Neural progenitor cell (in vitro differentiated cells): ENCODE measurements around the gene STRN4. TPM values are rescaled to one million over a fixed set of nuclear protein-coding genes. Genes with fewer than 3 reads are reported as not detected.

Experiments used
- DNase-seq: peaks from one replicate; pipeline ENCODE4 v3.0.0-alpha.2; 2016; ENCODE audit warnings: low spot score
- H2AFZ ChIP-seq: fragments of 200-600 bp; sonication (generic); replicated peaks from 2 replicates; pipeline ENCODE4 v1.6.1; 2016; ENCODE audit warnings: antibody characterized with exemption
- H3F3A ChIP-seq: fragments of 200-600 bp; sonication (generic); 2 replicates; pipeline ENCODE4 v1.6.1; 2016; ENCODE audit warnings: antibody characterized with exemption, low read depth
- H3K27ac ChIP-seq: fragments of 200-600 bp; sonication (generic); 2 replicates; pipeline ENCODE4 v1.5.1; 2016; ENCODE audit warnings: mild to moderate bottlenecking
- H3K27me3 ChIP-seq: fragments of 200-600 bp; sonication (generic); 2 replicates; pipeline ENCODE4 v1.6.1; 2016; ENCODE audit warnings: mild to moderate bottlenecking, moderate library complexity
- H3K36me3 ChIP-seq: fragments of 200-600 bp; sonication (generic); 2 replicates; pipeline ENCODE4 v1.5.1; 2016
- H3K4me1 ChIP-seq: fragments of 200-600 bp; sonication (generic); 2 replicates; pipeline ENCODE4 v1.6.1; 2016; ENCODE audit warnings: mixed run types
- H3K4me2 ChIP-seq: fragments of 200-600 bp; sonication (generic); 2 replicates; pipeline ENCODE4 v1.6.1; 2016
- H3K4me3 ChIP-seq: fragments of 200-600 bp; sonication (generic); 2 replicates; pipeline ENCODE4 v1.5.1; 2016
- H3K79me2 ChIP-seq: fragments of 200-600 bp; sonication (generic); 2 replicates; pipeline ENCODE4 v1.6.1; 2016; ENCODE audit warnings: low read depth
- H3K9ac ChIP-seq: fragments of 200-600 bp; sonication (generic); 2 replicates; pipeline ENCODE4 v1.6.1; 2016
- H3K9me3 ChIP-seq: fragments of 200-600 bp; sonication (generic); 2 replicates; pipeline ENCODE4 v1.5.1; 2016; ENCODE audit warnings: low read depth
- H4K20me1 ChIP-seq: fragments of 200-600 bp; sonication (generic); 2 replicates; pipeline ENCODE4 v1.6.1; 2016; ENCODE audit warnings: low read depth
- H3K27ac Mint-ChIP-seq: 3 replicates; pipeline ENCODE4 v1.8.0; 2021; ENCODE audit warnings: mixed read lengths
- H3K27me3 Mint-ChIP-seq: 2 replicates; pipeline ENCODE4 v1.8.0; 2022; ENCODE audit warnings: low read depth, mild to moderate bottlenecking, inconsistent platforms, moderate library complexity, mixed read lengths; ENCODE audit not compliant: insufficient read depth
- H3K36me3 Mint-ChIP-seq: 3 replicates; pipeline ENCODE4 v1.8.0; 2021; ENCODE audit warnings: mixed read lengths
- H3K4me1 Mint-ChIP-seq: 3 replicates; pipeline ENCODE4 v1.8.0; 2021; ENCODE audit warnings: mixed read lengths
- H3K4me3 Mint-ChIP-seq: 3 replicates; pipeline ENCODE4 v1.8.0; 2021; ENCODE audit warnings: mild to moderate bottlenecking, moderate library complexity, mixed read lengths
- H3K9me3 Mint-ChIP-seq: 3 replicates; pipeline ENCODE4 v1.8.0; 2020; ENCODE audit warnings: mixed read lengths
- EZH2 ChIP-seq: fragments of 200-600 bp; sonication (generic); IDR thresholded peaks from 2 replicates; pipeline ENCODE4 v1.6.1; 2017; ENCODE audit warnings: antibody characterized with exemption, mild to moderate bottlenecking, moderate library complexity
- EZH2phosphoT487 ChIP-seq: fragments of 200-600 bp; sonication (generic); IDR thresholded peaks from 2 replicates; pipeline ENCODE4 v1.6.1; 2017; ENCODE audit warnings: antibody characterized with exemption
- total RNA-seq: library from RNA; depleted of rRNA; stranded (reverse); fragments of >200 nt; gene quantifications from 2 replicates; pipeline ENCODE4 v1.2.3, GENCODE V29; 2015; ENCODE audit warnings: low replicate concordance
- TF ChIP-seq, protein P1 (sequence below): fragments of 200-600 bp; sonication (generic); IDR thresholded peaks from 2 replicates; pipeline ENCODE4 v1.5.1; 2017; ENCODE audit warnings: antibody characterized with exemption, mild to moderate bottlenecking

The STRN4 gene
- total RNA-seq, 1 donor from 2014 or later, result 54.1 TPM

DNA sequence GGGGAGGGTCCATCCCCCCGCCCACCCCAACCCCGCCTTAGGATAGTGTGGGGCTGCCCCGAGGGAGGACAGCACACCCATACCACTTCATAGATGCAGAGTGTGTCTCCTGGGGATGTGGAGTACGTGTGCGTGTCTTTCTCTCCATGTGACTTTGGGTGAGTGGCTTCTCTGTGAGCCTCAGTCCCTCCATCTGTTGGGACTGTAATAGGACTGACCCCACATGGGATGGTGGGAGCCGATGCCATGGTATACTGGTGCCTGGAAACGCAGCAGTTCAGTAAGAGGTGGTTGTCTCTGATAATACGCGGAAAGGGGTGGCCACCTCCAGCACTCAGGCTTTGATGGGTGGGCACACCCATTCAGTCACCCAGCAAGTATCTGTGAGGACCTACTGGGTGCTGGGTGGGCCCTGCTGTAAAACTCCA is 28.5 kb downstream of the STRN4 start:
- no peak for DNase-seq
- Mint-ChIP-seq H3K27me3 (peaks cover 4% of the 10 kb centered on the region), H3K27ac (no peak overlapping the region), H3K4me1 (peaks cover 29% of the 10 kb centered on the region), H3K36me3 (peaks cover 3% of the 10 kb centered on the region), H3K9me3 (no peaks in the 10 kb centered on the region), H3K4me3 (peak overlapping the region; percentile 97)
- Histone ChIP-seq H3K9ac (no peak overlapping the region), H3K4me1 (peaks cover 12% of the 10 kb centered on the region), H3K36me3 (no peaks in the 10 kb centered on the region), H4K20me1 (peaks cover 41% of the 10 kb centered on the region), H3K27ac (peak overlapping the region; percentile 13), H3K4me2 (peak overlapping the region; percentile 97), H3F3A (peaks cover 30% of the 10 kb centered on the region), H3K79me2 (peaks cover 37% of the 10 kb centered on the region), H3K4me3 (peak overlapping the region; percentile 99), H3K27me3 (no peaks in the 10 kb centered on the region), H2AFZ (no peak overlapping the region), H3K9me3 (no peaks in the 10 kb centered on the region)
- TF ChIP-seq, protein P1, sequence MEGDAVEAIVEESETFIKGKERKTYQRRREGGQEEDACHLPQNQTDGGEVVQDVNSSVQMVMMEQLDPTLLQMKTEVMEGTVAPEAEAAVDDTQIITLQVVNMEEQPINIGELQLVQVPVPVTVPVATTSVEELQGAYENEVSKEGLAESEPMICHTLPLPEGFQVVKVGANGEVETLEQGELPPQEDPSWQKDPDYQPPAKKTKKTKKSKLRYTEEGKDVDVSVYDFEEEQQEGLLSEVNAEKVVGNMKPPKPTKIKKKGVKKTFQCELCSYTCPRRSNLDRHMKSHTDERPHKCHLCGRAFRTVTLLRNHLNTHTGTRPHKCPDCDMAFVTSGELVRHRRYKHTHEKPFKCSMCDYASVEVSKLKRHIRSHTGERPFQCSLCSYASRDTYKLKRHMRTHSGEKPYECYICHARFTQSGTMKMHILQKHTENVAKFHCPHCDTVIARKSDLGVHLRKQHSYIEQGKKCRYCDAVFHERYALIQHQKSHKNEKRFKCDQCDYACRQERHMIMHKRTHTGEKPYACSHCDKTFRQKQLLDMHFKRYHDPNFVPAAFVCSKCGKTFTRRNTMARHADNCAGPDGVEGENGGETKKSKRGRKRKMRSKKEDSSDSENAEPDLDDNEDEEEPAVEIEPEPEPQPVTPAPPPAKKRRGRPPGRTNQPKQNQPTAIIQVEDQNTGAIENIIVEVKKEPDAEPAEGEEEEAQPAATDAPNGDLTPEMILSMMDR, result no peak
- no peak for TF ChIP-seq EZH2
- no peak for TF ChIP-seq EZH2phosphoT487

DNA sequence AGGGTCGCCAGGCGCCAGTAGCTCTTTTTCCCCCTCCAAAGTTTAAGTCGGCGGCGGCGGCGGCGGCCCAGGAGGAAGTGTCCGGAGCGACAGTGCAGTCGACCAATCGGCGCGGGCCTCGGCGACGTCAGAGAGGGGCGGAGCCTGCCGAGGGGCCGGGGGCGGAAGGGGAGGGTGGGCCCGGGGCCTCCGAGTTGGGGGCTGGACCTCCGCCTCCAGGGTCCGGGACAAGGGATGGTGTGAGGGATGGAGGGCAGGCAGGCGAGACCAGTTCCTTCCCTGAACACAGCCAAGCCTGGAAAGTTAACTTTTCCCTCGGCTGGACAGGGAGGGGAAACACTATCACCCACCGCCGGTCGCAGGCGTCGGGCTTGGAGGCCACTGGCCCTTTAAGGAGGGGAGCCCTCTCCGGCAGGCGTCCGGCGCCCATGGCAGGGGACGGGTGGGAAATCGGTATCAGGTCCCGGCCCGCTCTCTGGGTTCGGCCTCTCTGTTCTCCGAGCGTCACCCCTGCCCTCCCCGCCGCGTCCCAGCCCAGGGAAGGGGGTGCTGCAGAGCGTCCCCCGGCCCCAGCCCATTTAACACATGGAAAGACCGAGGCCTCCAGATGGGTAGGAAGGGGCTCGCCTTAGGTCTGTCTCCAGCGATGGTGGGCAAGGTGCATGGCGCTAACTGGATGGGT is 29.1 kb downstream of the STRN4 start, which contains the start of gene PRKD2:
Gene PRKD2, minus strand, starts transcription at position 81 of the 682 bp plus-strand sequence. CDS start 744 bp downstream, outside the sequence.
- Histone ChIP-seq H4K20me1 (peaks cover 46% of the 10 kb centered on the region), H3K27me3 (no peaks in the 10 kb centered on the region), H3F3A (peaks cover 30% of the 10 kb centered on the region), H2AFZ (peak within 1 kb of the TSS; percentile 41), H3K4me3 (peak within 1 kb of the TSS; percentile 99), H3K9ac (peak within 1 kb of the TSS; percentile 75), H3K36me3 (no peaks in the 10 kb centered on the region), H3K79me2 (peaks cover 43% of the 10 kb centered on the region), H3K9me3 (no peaks in the 10 kb centered on the region), H3K4me2 (peak within 1 kb of the TSS; percentile 97), H3K27ac (peak within 1 kb of the TSS; percentile 83), H3K4me1 (peaks cover 12% of the 10 kb centered on the region)
- TF ChIP-seq, protein P1, result no peak
- TF ChIP-seq EZH2 (no peak), EZH2phosphoT487 (no peak)
- Mint-ChIP-seq H3K4me3 (peak within 1 kb of the TSS; percentile 97), H3K9me3 (no peaks in the 10 kb centered on the region), H3K27me3 (peaks cover 4% of the 10 kb centered on the region), H3K36me3 (peaks cover 2% of the 10 kb centered on the region), H3K4me1 (peaks cover 28% of the 10 kb centered on the region), H3K27ac (peak within 1 kb of the TSS; percentile 90)
- DNase-seq, result peak; percentile 96

DNA sequence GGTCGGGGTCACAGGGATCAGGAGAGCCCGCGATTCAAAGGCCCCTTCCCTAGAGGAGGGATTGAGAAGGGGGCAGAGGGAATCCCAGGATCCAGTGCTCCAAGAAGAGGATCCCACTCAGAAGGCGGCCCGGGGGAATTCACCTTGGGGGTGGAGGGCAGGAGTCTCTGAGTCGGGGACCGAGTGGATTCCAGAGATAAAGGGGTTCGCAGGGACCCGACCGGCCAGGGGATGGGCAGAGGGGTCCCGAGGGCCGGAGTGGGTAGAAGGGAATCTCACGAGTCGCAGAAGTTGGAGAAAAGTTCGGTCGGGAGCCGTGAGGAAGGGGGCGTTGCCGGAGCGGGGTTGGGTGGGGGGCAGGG is 29.6 kb downstream of the STRN4 start:
- H3K79me2 ChIP-seq, result peaks cover 48% of the 10 kb centered on the region
- H3K9me3 ChIP-seq, result no peaks in the 10 kb centered on the region
- Mint-ChIP-seq H3K36me3 (no peaks in the 10 kb centered on the region), H3K4me1 (peaks cover 25% of the 10 kb centered on the region), H3K4me3 (peak overlapping the region; percentile 97), H3K27ac (peak overlapping the region; percentile 90), H3K27me3 (peaks cover 4% of the 10 kb centered on the region), H3K9me3 (no peaks in the 10 kb centered on the region)
- H3K4me3 ChIP-seq, result peak overlapping the region; percentile 99
- H3K36me3 ChIP-seq, result no peaks in the 10 kb centered on the region
- no peak overlapping the region for H2AFZ ChIP-seq
- peaks cover 30% of the 10 kb centered on the region for H3F3A ChIP-seq
- TF ChIP-seq EZH2phosphoT487, result no peak
- TF ChIP-seq, protein P1, result no peak
- no peak for TF ChIP-seq EZH2
- no peaks in the 10 kb centered on the region for H3K27me3 ChIP-seq
- peaks cover 12% of the 10 kb centered on the region for H3K4me1 ChIP-seq
- peak overlapping the region; percentile 83 for H3K27ac ChIP-seq
- DNase-seq, result peak; percentile 58
- H3K9ac ChIP-seq, result peak overlapping the region; percentile 75
- peaks cover 46% of the 10 kb centered on the region for H4K20me1 ChIP-seq
- H3K4me2 ChIP-seq, result peak overlapping the region; percentile 97
